Pancreas (tissue), 10 donors: ENCODE data around the gene FAM169A. TPM values are rescaled to one million over a fixed set of nuclear protein-coding genes. Genes with fewer than 3 reads are reported as not detected.
A peak's percentile ranks its signal among the peaks of the same experiment; 100 is the strongest.
"Not testable (repeated sequence)": the region's sequence is repeated elsewhere in the genome, so short reads cannot be mapped to it uniquely, and the experiment has no call there.

Experiments
- ATAC-seq, 4 donors: fragments of 200-7000 bp; cut with Tn5 transposase; one replicate each; pipeline versions ENCODE4 v1.8.0 to v1.9.1; 2020; ENCODE audit warnings: mild to moderate bottlenecking in 4 of 4, moderate library complexity in 4 of 4
- DNase-seq, 6 donors: peaks; one replicate each; pipeline ENCODE4 v3.0.0-alpha.2; 2020
- FAIRE-seq: peaks from 2 replicates; lab custom pipeline; 2012; peaks lifted over from hg19 to GRCh38; lab: Jason Lieb, UNC
- H3K27ac ChIP-seq, 4 donors: fragments of 200-600 bp; sonication (generic); 1 replicate in 3 of 4; 2 replicates in 1 of 4; pipeline versions ENCODE4 v1.5.0 to v1.8.0; 2020
- H3K27me3 ChIP-seq, 4 donors: fragments of 200-600 bp; one replicate each; pipeline ENCODE4 v1.8.0; 2021
- H3K36me3 ChIP-seq, 3 donors: fragments of 200-600 bp; sonication (generic) in 1 of 3; one replicate each; pipeline versions ENCODE4 v1.5.0 to v1.8.0; 2020 to 2021
- H3K4me1 ChIP-seq, 3 donors: fragments of 200-600 bp; one replicate each; pipeline ENCODE4 v1.8.0; 2021
- H3K4me3 ChIP-seq, 4 donors: fragments of 200-600 bp; sonication (generic) in 2 of 4; one replicate each; pipeline versions ENCODE4 v1.5.0 to v1.8.0; 2020 to 2021
- H3K9me3 ChIP-seq, 4 donors: fragments of 200-600 bp; one replicate each; pipeline ENCODE4 v1.8.0; 2021
- WGBS, 2 donors: extraction: QIAGEN DNeasy Blood & Tissue Kit; methylation state at CpG; one replicate each; pipeline ENCODE4 v1.1.7; 2013; 5-methylcytosine and 5-hydroxymethylcytosine counted together
- intact Hi-C, 3 donors: fragments of 100-400 bp; cut with DNase I; formaldehyde crosslinking; loops; one replicate each; pipeline versions ENCODE4 v1.11.1 to v1.14.2; 2022
- polyA plus RNA-seq, 2 donors: library from polyadenylated mRNA; stranded (reverse); fragments of 200-250 nt; gene quantifications; one replicate each; pipeline ENCODE4 v1.2.3, GENCODE V29; 2013
- total RNA-seq, 6 donors: library from RNA; stranded (reverse); fragmentation: NEBNext Ultra II Directional in 4 of 6; extraction: Animal tissue kit (Norgen Biotek cat#: 25700) in 4 of 6; gene quantifications; one replicate each; pipeline versions ENCODE4 v1.2.1 to v1.2.4, GENCODE V29; 2021 to 2023
- TF ChIP-seq, protein P1 (sequence below), 4 donors: fragments of 200-600 bp; sonication (generic) in 3 of 4; IDR thresholded peaks; one replicate each; pipeline versions ENCODE4 v1.5.0 to v1.8.0; 2021; ENCODE audit warnings: antibody characterized with exemption in 4 of 4
- donor health status: healthy with polysubstance abuse.
- donor health status: DM: no; HTN: no; CAD: no; lungs with moderate emphysema.
- donor health status: DM: no; HTN: no; CAD: no.
- donor health status: control.
- donor health status: control.
- donor health status: Bipolar disorder and iron deficiency.
- donor health status: DM: yes; HTN: yes; CAD: no.
- donor health status: DM: no; HTN: no; CAD: no.
- donor health status: DM: no; HTN: no; CAD: no.
- donor health status: DM: yes; HTN: yes; CAD: no.

FAM169A gene, protein sequence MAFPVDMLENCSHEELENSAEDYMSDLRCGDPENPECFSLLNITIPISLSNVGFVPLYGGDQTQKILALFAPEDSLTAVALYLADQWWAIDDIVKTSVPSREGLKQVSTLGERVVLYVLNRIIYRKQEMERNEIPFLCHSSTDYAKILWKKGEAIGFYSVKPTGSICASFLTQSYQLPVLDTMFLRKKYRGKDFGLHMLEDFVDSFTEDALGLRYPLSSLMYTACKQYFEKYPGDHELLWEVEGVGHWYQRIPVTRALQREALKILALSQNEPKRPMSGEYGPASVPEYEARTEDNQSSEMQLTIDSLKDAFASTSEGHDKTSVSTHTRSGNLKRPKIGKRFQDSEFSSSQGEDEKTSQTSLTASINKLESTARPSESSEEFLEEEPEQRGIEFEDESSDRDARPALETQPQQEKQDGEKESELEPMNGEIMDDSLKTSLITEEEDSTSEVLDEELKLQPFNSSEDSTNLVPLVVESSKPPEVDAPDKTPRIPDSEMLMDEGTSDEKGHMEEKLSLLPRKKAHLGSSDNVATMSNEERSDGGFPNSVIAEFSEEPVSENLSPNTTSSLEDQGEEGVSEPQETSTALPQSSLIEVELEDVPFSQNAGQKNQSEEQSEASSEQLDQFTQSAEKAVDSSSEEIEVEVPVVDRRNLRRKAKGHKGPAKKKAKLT
- total RNA-seq (1 to 10 TPM in 5 of 6 donors, under 1 TPM in 1; 0.28 to 2.3 (median 1.6) TPM), polyA plus RNA-seq (1 to 10 TPM in 1 of 2 donors, under 1 TPM in 1; 0.61 to 2.4 TPM)

DNA sequence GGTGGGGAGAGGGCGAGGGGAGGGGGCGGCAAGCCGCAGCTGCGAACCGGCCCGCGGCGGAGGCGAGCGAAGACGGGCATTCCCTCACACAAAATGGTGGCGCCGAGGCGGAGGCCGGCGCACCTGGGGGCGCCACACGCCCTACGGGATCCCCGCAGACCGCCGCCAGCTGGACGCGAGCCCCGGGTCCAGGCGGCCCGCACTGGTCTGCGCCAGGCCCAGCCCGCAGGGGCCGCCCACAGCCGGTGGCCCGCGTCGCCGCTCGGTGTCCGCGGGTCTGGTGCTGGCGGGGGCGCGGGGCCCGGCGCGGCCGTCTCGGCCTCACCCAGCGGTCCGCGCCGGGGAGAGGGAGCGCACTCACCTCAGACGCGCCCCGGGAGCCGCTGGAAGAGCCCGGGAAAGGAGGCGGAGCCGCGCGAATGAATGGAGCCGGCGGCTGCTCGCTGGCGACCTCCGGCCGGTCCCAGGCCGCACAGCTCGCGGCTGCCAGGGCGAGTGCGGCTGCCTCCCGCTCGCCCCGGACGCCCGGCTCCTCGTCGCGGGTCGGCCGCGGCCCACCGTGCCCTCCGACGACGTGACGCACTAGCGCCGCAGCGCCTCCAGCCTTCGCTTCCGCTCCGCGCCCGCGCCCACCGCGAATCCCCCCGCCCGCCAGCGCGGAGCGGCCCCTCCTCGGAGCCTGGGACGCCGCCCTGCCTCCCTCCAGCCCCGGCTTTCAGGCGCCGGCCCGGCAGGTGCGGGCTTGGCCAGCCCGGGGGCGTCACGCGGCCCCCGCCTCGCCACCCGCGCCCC is at the start of gene FAM169A:
TSS of gene FAM169A (minus strand) at position 584 of the 792 bp plus-strand sequence. CDS start 24,711 bp downstream, outside the sequence.
- H3K36me3 ChIP-seq: no peaks in the 10 kb centered on the region
- 1% methylated on average over 68 to 119 of the region's 119 CpGs for WGBS, 2 donors
- ATAC-seq (peak; percentile 80 to 92 (median 86)), DNase-seq (peak; percentile 21 to 75 (median 38)), FAIRE-seq (no peak)
- TF ChIP-seq, protein P1, sequence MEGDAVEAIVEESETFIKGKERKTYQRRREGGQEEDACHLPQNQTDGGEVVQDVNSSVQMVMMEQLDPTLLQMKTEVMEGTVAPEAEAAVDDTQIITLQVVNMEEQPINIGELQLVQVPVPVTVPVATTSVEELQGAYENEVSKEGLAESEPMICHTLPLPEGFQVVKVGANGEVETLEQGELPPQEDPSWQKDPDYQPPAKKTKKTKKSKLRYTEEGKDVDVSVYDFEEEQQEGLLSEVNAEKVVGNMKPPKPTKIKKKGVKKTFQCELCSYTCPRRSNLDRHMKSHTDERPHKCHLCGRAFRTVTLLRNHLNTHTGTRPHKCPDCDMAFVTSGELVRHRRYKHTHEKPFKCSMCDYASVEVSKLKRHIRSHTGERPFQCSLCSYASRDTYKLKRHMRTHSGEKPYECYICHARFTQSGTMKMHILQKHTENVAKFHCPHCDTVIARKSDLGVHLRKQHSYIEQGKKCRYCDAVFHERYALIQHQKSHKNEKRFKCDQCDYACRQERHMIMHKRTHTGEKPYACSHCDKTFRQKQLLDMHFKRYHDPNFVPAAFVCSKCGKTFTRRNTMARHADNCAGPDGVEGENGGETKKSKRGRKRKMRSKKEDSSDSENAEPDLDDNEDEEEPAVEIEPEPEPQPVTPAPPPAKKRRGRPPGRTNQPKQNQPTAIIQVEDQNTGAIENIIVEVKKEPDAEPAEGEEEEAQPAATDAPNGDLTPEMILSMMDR (IDR thresholded peaks at IDR 0.05): no peak
- no peaks in the 10 kb centered on the region for H3K4me1 ChIP-seq
- peak within 1 kb of the TSS; percentile 40 to 63 (median 48) for H3K4me3 ChIP-seq
- no peaks in the 10 kb centered on the region for H3K9me3 ChIP-seq
- intact Hi-C loops: no loop called here
- peak within 1 kb of the TSS in 3 of 4 donors; percentile 40 to 62 (median 51) for H3K27ac ChIP-seq
- H3K27me3 ChIP-seq: no peaks in the 10 kb centered on the region

DNA sequence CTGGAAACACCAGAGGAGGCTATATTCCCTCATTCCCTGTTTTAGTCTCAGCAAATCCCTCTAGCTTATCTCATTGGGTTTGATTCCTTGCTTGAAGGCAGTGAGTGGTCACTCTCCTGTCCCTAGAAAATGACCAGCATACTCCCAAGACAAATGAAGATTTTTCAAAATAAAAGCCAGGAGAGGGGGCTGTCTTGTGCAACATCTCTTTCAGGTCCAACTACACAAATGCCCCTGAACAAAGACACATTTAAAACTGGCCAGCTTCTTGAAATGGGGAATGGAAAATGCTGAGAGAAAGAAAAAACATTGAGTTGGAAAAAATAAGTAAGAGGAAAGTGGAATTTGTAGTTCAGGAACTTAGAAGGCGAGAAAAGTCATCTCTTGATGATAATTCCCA is 49.3 kb upstream of the FAM169A start:
- Histone ChIP-seq H3K36me3 (no peaks in the 10 kb centered on the region), H3K4me1 (no peaks in the 10 kb centered on the region), H3K27ac (no peak overlapping the region), H3K27me3 (no peaks in the 10 kb centered on the region), H3K9me3 (no peaks in the 10 kb centered on the region), H3K4me3 (no peak overlapping the region)
- DNase-seq (no peak), FAIRE-seq (no peak), ATAC-seq (no peak)
- TF ChIP-seq, protein P1 (IDR thresholded peaks at IDR 0.05): no peak
- intact Hi-C loops: loop anchor here in 1 of 3 donors (10.0 kb wide), 1 partner anchor 241 kb away; no protein-coding TSS in a partner anchor
- 91 to 97% methylated on average over 1 of the region's 1 CpG for WGBS, 2 donors

DNA sequence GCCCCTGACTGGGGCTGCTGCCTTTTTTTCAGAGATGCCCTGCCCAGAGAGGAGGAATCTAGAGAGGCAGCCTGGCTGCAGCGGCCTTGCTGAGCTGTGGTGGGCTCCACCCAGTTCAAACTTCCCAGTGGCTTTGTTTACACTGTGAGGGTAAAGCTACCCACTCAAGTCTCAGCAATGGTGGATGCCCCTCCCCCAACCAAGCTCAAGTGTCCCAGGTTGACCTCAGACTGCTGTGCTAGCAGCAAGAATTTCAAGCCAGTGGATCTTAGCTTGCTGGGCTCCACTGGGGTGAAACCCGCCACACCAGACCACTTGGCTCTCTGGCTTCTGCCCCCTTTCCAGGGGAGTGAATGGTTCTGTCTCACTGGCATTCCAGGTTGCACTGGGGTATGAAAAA is 45.2 kb upstream of the FAM169A start:
- WGBS, 2 donors: 79 to 87% methylated on average over 2 of the region's 2 CpGs
- H3K27me3 ChIP-seq, H3K4me1 ChIP-seq, H3K9me3 ChIP-seq, DNase-seq, FAIRE-seq, ATAC-seq, H3K27ac ChIP-seq, H3K36me3 ChIP-seq, H3K4me3 ChIP-seq: not testable (repeated sequence)
- intact Hi-C loops: loop anchor here in 1 of 3 donors (10.0 kb wide), 1 partner anchor 237 kb away; no protein-coding TSS in a partner anchor

DNA sequence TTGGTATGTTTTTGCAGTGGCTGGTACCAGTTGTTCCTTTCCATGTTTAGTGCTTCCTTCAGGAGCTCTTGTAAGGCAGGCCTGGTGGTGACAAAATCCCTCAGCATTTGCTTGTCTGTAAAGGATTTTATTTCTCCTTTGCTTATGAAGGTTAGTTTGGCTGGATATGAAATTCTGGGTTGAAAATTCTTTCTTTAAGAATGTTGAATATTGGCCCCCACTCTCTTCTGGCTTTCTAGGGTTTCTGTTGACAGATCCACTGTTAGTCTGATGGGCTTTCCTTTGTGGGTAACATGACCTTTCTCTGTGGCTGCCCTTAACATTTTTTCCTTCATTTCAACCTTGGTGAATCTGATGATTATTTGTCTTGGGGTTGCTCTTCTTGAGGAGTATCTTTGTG is 43.7 kb upstream of the FAM169A start:
- H3K9me3 ChIP-seq, H3K4me3 ChIP-seq, DNase-seq, H3K4me1 ChIP-seq, FAIRE-seq, H3K36me3 ChIP-seq, H3K27me3 ChIP-seq, ATAC-seq, H3K27ac ChIP-seq: not testable (repeated sequence)
- intact Hi-C loops: loop anchor here in 1 of 3 donors (10.0 kb wide), 1 partner anchor 235 kb away; no protein-coding TSS in a partner anchor

DNA sequence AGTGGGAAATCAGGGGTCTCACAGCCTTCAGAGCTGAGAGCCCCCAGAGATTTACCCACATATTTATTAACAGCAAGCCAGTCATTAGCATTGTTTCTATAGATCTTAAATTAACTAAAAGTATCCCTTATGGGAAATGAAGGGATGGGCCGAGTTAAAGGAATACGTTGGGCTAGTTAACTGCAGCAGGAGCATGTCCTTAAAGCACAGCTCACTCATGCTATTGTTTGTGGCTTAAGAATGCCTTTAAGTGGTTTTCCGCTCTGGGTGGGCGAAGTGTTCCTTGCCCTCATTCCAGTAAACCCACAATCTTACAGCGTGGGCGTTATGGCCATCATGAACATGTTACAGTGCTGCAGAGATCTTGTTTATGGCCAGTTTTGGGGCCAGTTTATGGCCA is 42.0 kb upstream of the FAM169A start:
- ATAC-seq, H3K9me3 ChIP-seq, H3K36me3 ChIP-seq, H3K27ac ChIP-seq, DNase-seq, H3K4me1 ChIP-seq, H3K27me3 ChIP-seq, intact Hi-C loops, H3K4me3 ChIP-seq, FAIRE-seq: not testable (repeated sequence)
- WGBS, 2 donors: 89 to 94% methylated on average over 6 of the region's 6 CpGs

DNA sequence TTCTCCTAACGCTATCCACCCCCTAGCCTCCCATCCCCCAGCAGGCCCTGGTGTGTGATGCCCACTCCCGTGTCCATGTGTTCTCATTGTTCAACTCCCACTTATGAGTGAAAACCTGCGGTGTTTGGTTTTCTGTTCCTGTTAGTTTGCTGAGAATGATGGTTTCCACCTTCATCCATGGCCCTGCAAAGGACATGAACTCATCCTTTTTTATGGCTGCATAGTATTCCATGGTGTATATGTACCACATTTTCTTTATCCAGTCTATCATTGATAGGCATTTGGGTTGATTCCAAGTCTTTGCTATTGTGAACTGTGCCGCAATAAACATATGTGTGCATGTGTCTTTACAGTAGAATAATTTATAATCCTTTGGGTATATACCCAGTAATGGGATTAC is 38.5 kb upstream of the FAM169A start:
- intact Hi-C loops, H3K4me3 ChIP-seq, ATAC-seq, DNase-seq, H3K27ac ChIP-seq, H3K9me3 ChIP-seq, H3K36me3 ChIP-seq, FAIRE-seq, H3K4me1 ChIP-seq, H3K27me3 ChIP-seq: not testable (repeated sequence)
- WGBS, 2 donors: 84 to 92% methylated on average over 4 of the region's 4 CpGs
